ENCODE data around the gene BNC2.

- TF ChIP-seq EZH2 (IDR thresholded peaks at IDR 0.05; ENCODE audit: insufficient read depth, poor library complexity, severe bottlenecking) (no peak), EZH2phosphoT487 (IDR thresholded peaks at IDR 0.05; ENCODE audit: insufficient read depth, low read depth) (no peak)
These were observed 224.5 kb downstream of the BNC2 start for GRCh38 chr9:16645970-16646369.

Measured in GM23248 (cell line).